ENCODE data around the gene TBC1D5.

- TF ChIP-seq ZNF70 (CRISPR knock-in tag; IDR thresholded peaks at IDR 0.05): no peak
- TF ChIP-seq CREB5 (CRISPR knock-in tag; IDR thresholded peaks at IDR 0.05; ENCODE audit: low read depth): no peak
- no peak for TF ChIP-seq ZFP3 (CRISPR knock-in tag; IDR thresholded peaks at IDR 0.05)
- TF ChIP-seq ZFP30 (CRISPR knock-in tag; IDR thresholded peaks at IDR 0.05): no peak
- TF ChIP-seq BACH2 (CRISPR knock-in tag; IDR thresholded peaks at IDR 0.05; ENCODE audit: borderline replicate concordance): no peak
- TF ChIP-seq ISL1 (CRISPR knock-in tag; IDR thresholded peaks at IDR 0.05): no peak
- TF ChIP-seq PATZ1 (CRISPR knock-in tag; IDR thresholded peaks at IDR 0.05; ENCODE audit: borderline replicate concordance): no peak
- TF ChIP-seq RARB (CRISPR knock-in tag; IDR thresholded peaks at IDR 0.05): no peak
- TF ChIP-seq TSHZ2 (CRISPR knock-in tag; IDR thresholded peaks at IDR 0.05): no peak
- TF ChIP-seq TCF4 (CRISPR knock-in tag; IDR thresholded peaks at IDR 0.05; ENCODE audit: borderline replicate concordance): no peak
- TF ChIP-seq ARNTL (CRISPR knock-in tag; IDR thresholded peaks at IDR 0.05; ENCODE audit: borderline replicate concordance, low read depth): no peak
These were observed 540.9 kb downstream of the TBC1D5 start for GRCh38 chr3:17201538-17201937.

Measured in SK-N-SH treated with all-trans-retinoic acid at 6 μM for 48 hours (cell line).